Colonic mucosa (tissue), 4 donors: ENCODE measurements around the gene ADAM10. TPM values are rescaled to one million over a fixed set of nuclear protein-coding genes. Genes with fewer than 3 reads are reported as not detected.

Source experiments
- DNase-seq: peaks from one replicate; pipeline ENCODE4 v3.0.0-alpha.2; 2020
- H3K27ac ChIP-seq: fragments of 200-600 bp; one replicate; pipeline ENCODE4 v1.8.0; 2021
- H3K27me3 ChIP-seq: fragments of 200-600 bp; one replicate; pipeline ENCODE4 v1.8.0; 2021
- H3K36me3 ChIP-seq: fragments of 200-600 bp; one replicate; pipeline ENCODE4 v1.8.0; 2021
- H3K4me1 ChIP-seq: fragments of 200-600 bp; one replicate; pipeline ENCODE4 v1.8.0; 2021; ENCODE audit warnings: mild to moderate bottlenecking
- H3K4me3 ChIP-seq: fragments of 200-600 bp; one replicate; pipeline ENCODE4 v1.8.0; 2021
- H3K9ac ChIP-seq, 2 donors: one replicate each; pipeline ENCODE4 v1.7.0; 2013; ENCODE audit warnings: control low read depth in 2 of 2, low read depth in 2 of 2, low read length in 2 of 2
- H3K9me3 ChIP-seq: fragments of 200-600 bp; one replicate; pipeline ENCODE4 v1.8.0; 2021
- CTCF ChIP-seq: fragments of 200-600 bp; IDR thresholded peaks from one replicate; pipeline ENCODE4 v1.8.0; 2022; ENCODE audit warnings: antibody characterized with exemption, mild to moderate bottlenecking
- intact Hi-C: fragments of 100-400 bp; cut with DNase I; formaldehyde crosslinking; loops from one replicate; pipeline ENCODE4 v1.14.1; 2022
- total RNA-seq, 2 donors: library from RNA; stranded (reverse); fragmentation: NEBNext Ultra II Directional in 1 of 2; extraction: Animal tissue kit (Norgen Biotek cat#: 25700) in 1 of 2; gene quantifications; one replicate each; pipeline ENCODE4 v1.2.1, GENCODE V29; 2021
- donor health status: healthy.
- donor health status: DM: no; HTN: no; CAD: no.
- donor health status: DM: no; HTN: no; CAD: no.

ADAM10 gene
- total RNA-seq, 2 donors from 2014 or later: 115 to 176 TPM

GRCh38 chr15:58764468-58764867 is 15.0 kb upstream of the ADAM10 start:
- TF ChIP-seq CTCF: no peak
- intact Hi-C loops: loop anchor here (10.0 kb wide), 1 partner anchor 530 kb away; no protein-coding TSS in a partner anchor
- no peaks in the 10 kb centered on the region for H3K27me3 ChIP-seq
- no peak overlapping the region for H3K9ac ChIP-seq
- H3K4me1 ChIP-seq: no peaks in the 10 kb centered on the region
- no peaks in the 10 kb centered on the region for H3K36me3 ChIP-seq
- no peak overlapping the region for H3K4me3 ChIP-seq
- no peaks in the 10 kb centered on the region for H3K9me3 ChIP-seq
- DNase-seq: no peak
- no peak overlapping the region for H3K27ac ChIP-seq

- no peaks in the 10 kb centered on the region for H3K36me3 ChIP-seq
- H3K27me3 ChIP-seq: no peaks in the 10 kb centered on the region
- H3K4me3 ChIP-seq: no peak overlapping the region
- intact Hi-C loops: loop anchor here (10.0 kb wide), 1 partner anchor 528 kb away; no protein-coding TSS in a partner anchor
- no peak overlapping the region for H3K9ac ChIP-seq
- no peak overlapping the region for H3K27ac ChIP-seq
- H3K9me3 ChIP-seq: no peaks in the 10 kb centered on the region
- no peak for DNase-seq
- TF ChIP-seq CTCF: no peak
- no peaks in the 10 kb centered on the region for H3K4me1 ChIP-seq
Observed at GRCh38 chr15:58762731-58763130, 13.2 kb upstream of the ADAM10 start.

DNA sequence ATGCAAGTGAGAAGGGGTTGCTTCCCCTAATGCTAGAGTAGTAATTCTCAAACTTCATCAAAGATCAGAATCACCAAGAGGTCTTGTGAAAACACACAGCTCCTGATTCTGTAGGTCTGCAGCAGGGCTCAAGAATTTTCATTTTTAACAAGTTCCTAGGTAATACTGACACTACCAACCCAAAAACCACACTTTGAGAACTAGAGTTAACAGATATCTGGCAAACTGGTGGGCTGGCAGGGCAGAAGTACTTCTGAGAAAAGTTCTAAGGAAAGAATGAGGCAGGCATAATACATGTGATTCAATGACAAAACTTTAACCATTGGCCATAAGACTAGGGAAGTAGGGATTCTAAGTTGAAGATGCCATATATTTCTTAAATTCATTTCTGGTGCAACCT is 12.8 kb upstream of the ADAM10 start:
- Histone ChIP-seq H3K4me1 (no peaks in the 10 kb centered on the region), H3K27ac (no peak overlapping the region), H3K36me3 (no peaks in the 10 kb centered on the region), H3K27me3 (no peaks in the 10 kb centered on the region), H3K9ac (no peak overlapping the region), H3K4me3 (no peak overlapping the region), H3K9me3 (no peaks in the 10 kb centered on the region)
- DNase-seq: no peak
- no peak for TF ChIP-seq CTCF
- intact Hi-C loops: loop anchor here (10.0 kb wide), 1 partner anchor 527 kb away; no protein-coding TSS in a partner anchor

- H3K27me3 ChIP-seq: no peaks in the 10 kb centered on the region
- no peaks in the 10 kb centered on the region for H3K9me3 ChIP-seq
- DNase-seq: no peak
- no peak overlapping the region for H3K9ac ChIP-seq
- no peak overlapping the region for H3K4me3 ChIP-seq
- no peaks in the 10 kb centered on the region for H3K36me3 ChIP-seq
- no peak for TF ChIP-seq CTCF
- H3K4me1 ChIP-seq: no peaks in the 10 kb centered on the region
- H3K27ac ChIP-seq: no peak overlapping the region
- intact Hi-C loops: loop anchor here (10.0 kb wide), 1 partner anchor 526 kb away; no protein-coding TSS in a partner anchor
Observed at GRCh38 chr15:58761010-58761388, 11.5 kb upstream of the ADAM10 start.

DNA sequence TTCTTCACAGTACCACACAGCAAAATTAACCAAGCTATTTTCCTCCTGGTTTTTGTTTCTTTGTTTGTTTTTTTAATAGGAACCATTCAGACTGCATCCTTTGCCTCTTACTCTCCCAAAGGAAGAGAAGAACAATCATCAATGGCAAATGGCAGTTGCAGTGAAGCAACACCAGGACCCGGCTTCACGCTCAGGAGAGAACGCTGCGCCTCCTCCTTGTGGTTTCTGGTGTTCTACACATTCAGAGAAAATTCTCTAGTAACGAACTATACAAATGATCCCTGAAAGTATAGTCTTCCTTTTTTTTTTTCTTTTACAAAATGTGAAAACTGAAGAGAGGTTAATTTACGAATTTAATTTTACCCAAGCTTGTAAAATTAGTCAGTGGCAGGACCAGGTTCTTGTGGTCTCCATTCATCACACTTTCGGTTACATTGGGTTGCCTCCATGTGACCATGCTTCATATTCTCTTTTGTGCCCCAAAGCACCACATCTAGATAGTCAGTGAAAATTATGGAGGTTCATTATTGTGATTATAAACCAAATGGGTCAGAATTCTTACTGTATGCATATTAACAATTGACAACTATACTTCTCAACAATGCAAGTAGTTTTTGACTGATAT is 11.0 kb upstream of the ADAM10 start:
- no peaks in the 10 kb centered on the region for H3K27me3 ChIP-seq
- no peaks in the 10 kb centered on the region for H3K36me3 ChIP-seq
- DNase-seq: no peak
- H3K9me3 ChIP-seq: no peaks in the 10 kb centered on the region
- no peak for TF ChIP-seq CTCF
- no peak overlapping the region for H3K27ac ChIP-seq
- no peak overlapping the region for H3K4me3 ChIP-seq
- no peak overlapping the region for H3K9ac ChIP-seq
- intact Hi-C loops: loop anchor here (10.0 kb wide), 1 partner anchor 526 kb away; no protein-coding TSS in a partner anchor
- no peaks in the 10 kb centered on the region for H3K4me1 ChIP-seq
